Transverse colon (tissue), 4 donors: Measurements from ENCODE around the gene TPM1. TPM values are rescaled to one million over a fixed set of nuclear protein-coding genes. Genes with fewer than 3 reads are reported as not detected.

Experiments used
- DNase-seq: peaks from one replicate; pipeline ENCODE4 v3.0.0-alpha.2; 2019
- H3K27ac ChIP-seq, 4 donors: fragments of 200-600 bp; sonication (generic); 2 replicates each; pipeline ENCODE4 v1.5.1; 2016 to 2018; ENCODE audit warnings: inconsistent platforms in 4 of 4
- H3K27me3 ChIP-seq: fragments of 200-600 bp; sonication (generic); 2 replicates; pipeline ENCODE4 v1.5.1; 2017; ENCODE audit warnings: inconsistent platforms
- H3K36me3 ChIP-seq, 4 donors: fragments of 200-600 bp; sonication (generic); 2 replicates each; pipeline ENCODE4 v1.5.1; 2017 to 2019; ENCODE audit warnings: inconsistent platforms in 4 of 4
- H3K4me1 ChIP-seq, 4 donors: fragments of 200-600 bp; sonication (generic); 2 replicates each; pipeline ENCODE4 v1.5.1; 2017 to 2020; ENCODE audit warnings: inconsistent platforms in 4 of 4
- H3K4me3 ChIP-seq, 4 donors: fragments of 200-600 bp; sonication (generic); 1 replicate in 1 of 4; 2 replicates in 3 of 4; pipeline versions ENCODE4 v1.5.1 to v1.6.1; 2017 to 2019; ENCODE audit warnings: inconsistent platforms in 4 of 4
- H3K9me3 ChIP-seq, 2 donors: fragments of 200-600 bp; sonication (generic); 2 replicates each; pipeline ENCODE4 v1.5.1; 2017 to 2019; ENCODE audit warnings: inconsistent platforms in 2 of 2
- EP300 ChIP-seq: sonication (generic); formaldehyde crosslinking; IDR thresholded peaks from one replicate; pipeline ENCODE4 v1.6.1; 2017; ENCODE audit warnings: antibody characterized with exemption, low read depth
- POLR2A ChIP-seq: fragments of 450-650 bp; IDR thresholded peaks from one replicate; pipeline ENCODE4 v1.6.1; 2016; ENCODE audit warnings: antibody characterized with exemption, mild to moderate bottlenecking, moderate library complexity
- POLR2AphosphoS5 ChIP-seq, 3 donors: sonication (generic); formaldehyde crosslinking; IDR thresholded peaks; one replicate each; pipeline ENCODE4 v1.6.1; 2016; ENCODE audit warnings: antibody characterized with exemption in 3 of 3
- WGBS, 2 donors: methylation state at CpG; one replicate each; pipeline ENCODE4 v1.1.5; 2018; ENCODE audit warnings: low coverage in 1 of 2; 5-methylcytosine and 5-hydroxymethylcytosine counted together
- in situ Hi-C, 4 donors: fragments of 200-750 bp; cut with MboI; loops; one replicate each; pipeline versions ENCODE4 v1.15.0 to v1.15.1; 2017; ENCODE audit warnings: low sequenced_read_pairs in 3 of 4, low pct_ligation_motif_present in 1 of 4, low pct_unique_long_range_greater_than_20kb in 1 of 4
- intact Hi-C: fragments of 100-400 bp; cut with DNase I; formaldehyde crosslinking; loops from one replicate; pipeline ENCODE4 v1.15.1; 2023; ENCODE audit warnings: low total_unique reads
- total RNA-seq, 4 donors: library from RNA; depleted of rRNA; stranded (reverse); fragments of >200 nt; gene quantifications; one replicate each; pipeline ENCODE4 v1.1.0, GENCODE V29; 2016
- TF ChIP-seq, protein P1 (sequence below), 5 experiments: fragments of 200-600 bp in 3 of 5; fragments of 450-650 bp in 2 of 5; sonication (generic) in 3 of 5; IDR thresholded peaks; 1 replicate in 2 of 5; 2 replicates in 3 of 5; pipeline ENCODE4 v1.5.1; 2016 to 2017; ENCODE audit warnings: antibody characterized with exemption in 5 of 5, inconsistent platforms in 3 of 5, mild to moderate bottlenecking in 2 of 5, moderate library complexity in 1 of 5

TPM1 gene
- total RNA-seq, 4 donors from 2014 or later, result 775 to 2,480 (median 1,140) TPM

DNA sequence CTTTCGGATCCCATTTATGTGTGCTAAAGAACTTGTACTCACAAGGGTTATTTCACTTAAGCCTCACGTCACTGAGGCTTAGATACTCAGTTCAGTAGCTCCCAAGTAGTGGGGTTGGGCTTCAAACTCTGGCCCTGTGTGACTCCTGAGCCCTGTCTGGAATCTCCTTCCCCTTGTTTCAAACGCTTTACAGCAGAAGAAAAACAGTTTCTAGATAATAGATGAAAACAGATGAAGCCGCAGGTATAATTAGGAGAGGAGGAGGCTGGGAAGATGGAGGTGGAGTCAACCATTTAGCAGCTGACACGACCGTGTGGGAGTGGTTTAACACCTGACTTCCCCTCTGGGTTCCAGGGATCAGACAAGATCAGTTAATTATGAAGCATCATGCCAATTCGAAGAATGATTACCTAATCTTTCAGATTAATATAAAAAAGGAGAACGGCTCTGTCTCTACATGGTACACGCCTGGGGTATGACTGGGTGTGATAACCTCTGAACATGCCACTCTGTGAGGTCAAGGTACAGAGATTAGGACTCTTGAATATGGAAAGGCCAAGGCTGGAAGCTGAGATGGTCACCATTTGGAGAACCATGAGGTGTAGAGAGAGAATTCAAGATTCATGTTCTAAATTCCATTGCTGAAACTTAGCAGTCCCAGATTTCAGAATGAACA lies 31.1 kb downstream of the TPM1 start:
- Histone ChIP-seq H3K27ac (peak overlapping the region; percentile 51 to 96 (median 68)), H3K9me3 (no peaks in the 10 kb centered on the region), H3K27me3 (no peaks in the 10 kb centered on the region), H3K4me3 (no peak overlapping the region), H3K4me1 (peaks cover 0 to 26% (median 9%) of the 10 kb centered on the region in 4 donors), H3K36me3 (peaks cover 0 to 11% (median 4%) of the 10 kb centered on the region in 4 donors)
- in situ Hi-C loops (no loop called here), intact Hi-C loops (no loop called here)
- TF ChIP-seq, protein P1, sequence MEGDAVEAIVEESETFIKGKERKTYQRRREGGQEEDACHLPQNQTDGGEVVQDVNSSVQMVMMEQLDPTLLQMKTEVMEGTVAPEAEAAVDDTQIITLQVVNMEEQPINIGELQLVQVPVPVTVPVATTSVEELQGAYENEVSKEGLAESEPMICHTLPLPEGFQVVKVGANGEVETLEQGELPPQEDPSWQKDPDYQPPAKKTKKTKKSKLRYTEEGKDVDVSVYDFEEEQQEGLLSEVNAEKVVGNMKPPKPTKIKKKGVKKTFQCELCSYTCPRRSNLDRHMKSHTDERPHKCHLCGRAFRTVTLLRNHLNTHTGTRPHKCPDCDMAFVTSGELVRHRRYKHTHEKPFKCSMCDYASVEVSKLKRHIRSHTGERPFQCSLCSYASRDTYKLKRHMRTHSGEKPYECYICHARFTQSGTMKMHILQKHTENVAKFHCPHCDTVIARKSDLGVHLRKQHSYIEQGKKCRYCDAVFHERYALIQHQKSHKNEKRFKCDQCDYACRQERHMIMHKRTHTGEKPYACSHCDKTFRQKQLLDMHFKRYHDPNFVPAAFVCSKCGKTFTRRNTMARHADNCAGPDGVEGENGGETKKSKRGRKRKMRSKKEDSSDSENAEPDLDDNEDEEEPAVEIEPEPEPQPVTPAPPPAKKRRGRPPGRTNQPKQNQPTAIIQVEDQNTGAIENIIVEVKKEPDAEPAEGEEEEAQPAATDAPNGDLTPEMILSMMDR (IDR thresholded peaks at IDR 0.05), result no peak
- TF ChIP-seq EP300, result no peak
- peak in 1 of 3 donors; percentile 43 for TF ChIP-seq POLR2AphosphoS5 (IDR thresholded peaks at IDR 0.05)
- no peak for TF ChIP-seq POLR2A
- 50 to 75% methylated on average over 2 to 9 of the region's 9 CpGs for WGBS, 2 donors
- DNase-seq, result no peak

DNA sequence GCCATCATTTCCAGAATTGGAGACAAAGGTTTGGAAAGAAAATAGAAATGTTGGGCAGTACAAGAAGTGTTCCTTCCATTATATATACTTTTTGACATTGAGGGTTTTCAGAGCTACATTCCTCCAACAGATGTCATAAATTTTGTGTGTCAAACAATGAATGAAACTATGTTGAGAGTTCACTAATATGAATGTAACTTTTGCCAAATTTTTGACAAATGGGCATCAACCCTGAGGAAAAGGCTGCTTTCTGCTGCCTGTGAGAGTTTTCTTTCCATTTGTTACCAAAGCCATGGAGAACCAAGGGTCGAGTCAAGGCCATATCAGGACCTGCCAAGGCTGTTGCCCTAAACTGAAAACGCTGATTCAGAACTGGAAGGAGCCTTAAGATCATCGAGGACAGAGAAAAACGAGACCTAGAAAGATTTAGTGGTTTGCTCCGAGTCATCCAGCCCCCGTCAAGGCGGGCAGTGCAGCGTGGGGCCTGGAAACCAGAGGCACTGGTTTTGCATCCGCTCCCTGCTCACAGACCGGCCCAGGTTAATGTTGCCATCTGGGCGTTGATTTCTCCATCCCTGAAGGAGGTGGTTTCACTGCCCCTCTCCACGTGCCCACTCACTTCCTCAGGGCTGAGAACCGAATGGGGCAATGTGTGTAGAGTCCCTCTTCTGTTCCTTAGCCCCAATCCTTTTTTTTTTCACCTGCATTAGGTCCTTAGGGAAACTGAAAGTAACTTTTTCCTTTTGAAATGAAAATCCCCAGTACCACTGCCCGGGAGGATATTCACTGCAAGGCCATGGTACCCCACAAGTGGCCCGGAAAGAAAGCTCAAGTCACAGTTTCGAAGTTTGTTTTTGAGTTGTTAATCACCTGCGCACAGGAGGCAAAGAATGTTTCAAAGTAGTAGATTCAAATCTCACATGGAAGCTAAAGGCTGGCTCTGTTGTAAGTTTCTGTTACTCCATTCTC lies 32.8 kb downstream of the TPM1 start:
- 71% methylated on average over 17 of the region's 17 CpGs; no CpG with 5 or more reads in 1 of the 2 donors for WGBS, 2 donors
- DNase-seq, result no peak
- Histone ChIP-seq H3K36me3 (peaks cover 0 to 11% (median 0%) of the 10 kb centered on the region in 4 donors), H3K4me1 (peaks cover 0 to 26% (median 9%) of the 10 kb centered on the region in 4 donors), H3K27ac (peak overlapping the region; percentile 51 to 96 (median 68)), H3K4me3 (no peak overlapping the region), H3K9me3 (no peaks in the 10 kb centered on the region), H3K27me3 (no peaks in the 10 kb centered on the region)
- TF ChIP-seq POLR2A, result no peak
- TF ChIP-seq EP300, result peak; percentile 3
- peak; percentile 47 to 88 (median 75) for TF ChIP-seq POLR2AphosphoS5 (IDR thresholded peaks at IDR 0.05)
- TF ChIP-seq, protein P1 (IDR thresholded peaks at IDR 0.05), result no peak
- intact Hi-C loops, result no loop called here
- in situ Hi-C loops, result no loop called here

DNA sequence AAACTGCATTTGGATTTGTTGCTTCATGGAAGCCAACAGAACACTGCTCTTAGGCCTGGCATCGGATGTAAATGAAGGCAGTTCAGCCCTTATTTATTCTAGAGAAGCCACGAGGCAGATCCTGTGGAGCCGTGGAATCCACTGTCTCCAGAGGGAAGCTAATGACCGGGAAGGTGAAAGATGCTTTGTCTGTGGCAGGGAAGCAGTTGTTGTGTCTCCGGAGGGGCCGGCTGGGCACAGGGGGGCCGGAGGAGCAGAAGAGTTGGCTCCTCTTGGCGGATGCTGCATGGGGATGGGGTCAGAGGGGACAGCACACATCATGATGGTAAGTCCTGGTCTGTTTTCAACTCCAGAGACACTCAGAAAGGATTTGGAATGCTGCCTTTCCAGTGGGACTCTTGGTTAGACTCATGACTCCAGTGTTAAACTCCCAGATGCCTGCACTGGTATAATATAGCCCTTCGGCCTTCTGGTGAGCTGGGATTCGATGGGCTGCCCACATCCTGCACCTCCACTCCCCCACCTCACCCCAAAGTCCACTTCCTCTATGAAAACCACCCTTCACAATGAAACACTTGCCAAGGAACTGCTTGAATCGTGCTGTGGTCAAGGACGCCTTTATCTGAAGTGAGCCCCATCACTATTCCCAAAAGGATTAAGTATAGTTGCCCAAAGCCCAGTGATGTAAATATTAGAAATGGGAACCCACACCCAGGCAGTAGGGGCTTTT lies 33.6 kb downstream of the TPM1 start:
- TF ChIP-seq, protein P1 (IDR thresholded peaks at IDR 0.05), result no peak
- no peak for TF ChIP-seq EP300
- TF ChIP-seq POLR2AphosphoS5 (IDR thresholded peaks at IDR 0.05), result no peak
- no peak for TF ChIP-seq POLR2A
- WGBS, 2 donors, result 68% methylated on average over 12 of the region's 12 CpGs; no CpG with 5 or more reads in 1 of the 2 donors

GRCh38 chr15:63076714-63077046 lies 34.1 kb downstream of the TPM1 start:
- in situ Hi-C loops (no loop called here), intact Hi-C loops (no loop called here)
- 91 to 100% methylated on average over 2 to 4 of the region's 4 CpGs for WGBS, 2 donors
- Histone ChIP-seq H3K9me3 (no peaks in the 10 kb centered on the region), H3K27ac (peak overlapping the region in 2 of 4 donors; percentile 77 to 96), H3K27me3 (no peaks in the 10 kb centered on the region), H3K4me1 (peaks cover 0 to 26% (median 9%) of the 10 kb centered on the region in 4 donors), H3K36me3 (no peaks in the 10 kb centered on the region), H3K4me3 (no peak overlapping the region)
- DNase-seq, result no peak
- TF ChIP-seq, protein P1 (IDR thresholded peaks at IDR 0.05), result no peak
- TF ChIP-seq POLR2A, result no peak

More for the DNA sequence above, 33.6 kb downstream of the TPM1 start:
- H3K36me3 ChIP-seq, result peaks cover 0 to 5% (median 0%) of the 10 kb centered on the region in 4 donors
- H3K4me3 ChIP-seq, result no peak overlapping the region
- intact Hi-C loops, result no loop called here
- H3K9me3 ChIP-seq, result no peaks in the 10 kb centered on the region
- in situ Hi-C loops, result no loop called here
- peak overlapping the region; percentile 51 to 96 (median 68) for H3K27ac ChIP-seq
- no peak for DNase-seq
- peaks cover 0 to 26% (median 9%) of the 10 kb centered on the region in 4 donors for H3K4me1 ChIP-seq
- no peaks in the 10 kb centered on the region for H3K27me3 ChIP-seq
